Choroid plexus epithelial cell (primary cell): ENCODE data around the gene TYK2.
"Not testable (repeated sequence)": the region's sequence is repeated elsewhere in the genome, so short reads cannot be mapped to it uniquely, and the experiment has no call there.

ENCODE experiments used
- DNase-seq: peaks from one replicate; pipeline ENCODE4 v3.0.0-alpha.2; 2010; ENCODE audit warnings: low read depth
- H3K4me3 ChIP-seq: 2 replicates; pipeline ENCODE4 v1.5.1; 2011; ENCODE audit warnings: low read depth, mild to moderate bottlenecking, control low read depth, low read length, moderate library complexity
- TF ChIP-seq, protein P1 (sequence below): conservative IDR thresholded peaks from 2 replicates; pipeline ENCODE4 v1.5.1; 2011; ENCODE audit warnings: low read depth, mild to moderate bottlenecking, control low read depth, inconsistent platforms, low read length, moderate library complexity

TYK2 gene

DNA sequence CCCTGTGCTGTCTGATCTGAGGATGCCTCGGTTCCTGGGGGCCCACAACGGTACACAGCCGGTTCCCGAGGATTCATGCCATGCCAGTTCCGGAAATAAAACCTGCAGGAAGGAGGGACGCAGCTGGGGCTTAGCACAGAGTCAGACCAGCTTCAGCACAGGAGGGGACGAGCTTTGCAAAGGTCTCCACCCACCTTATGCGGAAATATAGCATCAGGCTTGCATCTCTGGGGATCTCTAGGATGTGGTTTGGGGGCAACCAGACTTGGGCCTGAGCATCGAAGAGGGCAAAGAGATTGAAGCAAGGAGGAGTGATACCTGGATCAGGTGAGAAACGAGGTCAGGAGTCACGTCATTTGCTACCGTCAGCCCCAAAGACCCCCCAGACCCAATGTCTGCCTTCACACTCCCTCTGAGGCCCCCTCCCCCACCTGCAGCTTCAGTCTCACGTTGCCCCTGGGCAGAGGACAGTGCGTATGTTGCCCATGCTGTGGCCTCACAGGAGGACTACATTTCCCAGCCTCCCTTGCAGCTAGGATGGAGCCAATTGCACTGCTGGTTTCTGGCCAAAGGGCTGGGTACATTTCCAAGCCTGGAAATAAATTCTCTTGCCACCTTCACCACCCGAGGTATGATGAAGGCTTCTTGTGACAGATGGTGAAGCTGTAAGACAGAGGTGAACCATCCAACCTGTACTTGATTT lies 12.1 kb downstream of the TYK2 start:
- no peak for DNase-seq
- no peak overlapping the region for H3K4me3 ChIP-seq
- TF ChIP-seq, protein P1, sequence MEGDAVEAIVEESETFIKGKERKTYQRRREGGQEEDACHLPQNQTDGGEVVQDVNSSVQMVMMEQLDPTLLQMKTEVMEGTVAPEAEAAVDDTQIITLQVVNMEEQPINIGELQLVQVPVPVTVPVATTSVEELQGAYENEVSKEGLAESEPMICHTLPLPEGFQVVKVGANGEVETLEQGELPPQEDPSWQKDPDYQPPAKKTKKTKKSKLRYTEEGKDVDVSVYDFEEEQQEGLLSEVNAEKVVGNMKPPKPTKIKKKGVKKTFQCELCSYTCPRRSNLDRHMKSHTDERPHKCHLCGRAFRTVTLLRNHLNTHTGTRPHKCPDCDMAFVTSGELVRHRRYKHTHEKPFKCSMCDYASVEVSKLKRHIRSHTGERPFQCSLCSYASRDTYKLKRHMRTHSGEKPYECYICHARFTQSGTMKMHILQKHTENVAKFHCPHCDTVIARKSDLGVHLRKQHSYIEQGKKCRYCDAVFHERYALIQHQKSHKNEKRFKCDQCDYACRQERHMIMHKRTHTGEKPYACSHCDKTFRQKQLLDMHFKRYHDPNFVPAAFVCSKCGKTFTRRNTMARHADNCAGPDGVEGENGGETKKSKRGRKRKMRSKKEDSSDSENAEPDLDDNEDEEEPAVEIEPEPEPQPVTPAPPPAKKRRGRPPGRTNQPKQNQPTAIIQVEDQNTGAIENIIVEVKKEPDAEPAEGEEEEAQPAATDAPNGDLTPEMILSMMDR: no peak

- not testable (repeated sequence) for H3K4me3 ChIP-seq, DNase-seq
Measured at GRCh38 chr19:10366950-10367512, 13.3 kb downstream of the TYK2 start.

GRCh38 chr19:10365518-10365917 lies 14.9 kb downstream of the TYK2 start:
- TF ChIP-seq, protein P1: no peak
- H3K4me3 ChIP-seq: no peak overlapping the region

DNA sequence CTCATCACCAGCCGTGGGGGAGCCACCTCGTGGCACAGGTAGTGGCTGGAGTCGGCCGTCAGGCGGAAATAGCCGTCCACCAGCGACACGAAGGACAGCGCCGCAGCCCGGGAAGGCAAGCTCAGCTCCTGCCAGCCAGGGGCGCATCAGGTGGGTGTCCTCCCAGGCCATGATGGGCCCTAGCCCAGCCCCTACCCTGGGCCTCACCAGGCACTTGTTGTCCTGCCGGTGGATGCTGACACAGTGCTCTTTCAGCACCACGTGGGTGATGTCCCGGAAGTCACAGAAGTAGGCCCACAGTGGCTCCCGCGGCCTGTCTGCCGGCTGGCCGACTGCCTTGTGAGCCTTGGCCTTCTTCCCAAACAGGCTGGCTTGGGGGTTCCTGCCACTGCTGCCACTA lies 15.7 kb downstream of the TYK2 start:
- TF ChIP-seq, protein P1: no peak
- DNase-seq: no peak

More at GRCh38 chr19:10365518-10365917, 14.9 kb downstream of the TYK2 start:
- no peak for DNase-seq

DNA sequence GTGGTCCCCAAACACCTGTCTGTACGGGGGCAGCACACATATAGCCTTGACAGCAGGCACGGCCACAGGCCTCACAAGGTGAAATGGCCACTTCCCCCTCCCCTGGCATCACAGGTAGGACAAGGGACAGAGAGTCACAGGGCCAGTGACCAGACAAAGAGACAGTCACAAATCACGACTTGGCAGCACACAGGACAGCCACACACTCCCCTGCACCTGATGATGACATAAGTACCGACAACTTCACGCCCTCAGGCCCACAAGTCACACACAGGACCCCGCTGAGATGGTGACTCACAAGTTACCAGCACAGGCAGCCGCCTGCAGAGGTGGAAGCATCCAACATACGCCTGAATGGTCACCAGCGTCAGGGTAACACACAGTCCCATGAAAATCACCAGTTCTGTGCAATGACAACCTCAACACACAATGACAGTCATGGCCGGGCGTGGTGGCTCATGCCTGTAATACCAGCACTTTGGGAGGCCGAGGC lies 16.5 kb downstream of the TYK2 start:
- TF ChIP-seq, protein P1: no peak
- peak; percentile 44 for DNase-seq
- H3K4me3 ChIP-seq: no peak overlapping the region

More for the DNA sequence above, 15.7 kb downstream of the TYK2 start:
- H3K4me3 ChIP-seq: no peak overlapping the region

DNA sequence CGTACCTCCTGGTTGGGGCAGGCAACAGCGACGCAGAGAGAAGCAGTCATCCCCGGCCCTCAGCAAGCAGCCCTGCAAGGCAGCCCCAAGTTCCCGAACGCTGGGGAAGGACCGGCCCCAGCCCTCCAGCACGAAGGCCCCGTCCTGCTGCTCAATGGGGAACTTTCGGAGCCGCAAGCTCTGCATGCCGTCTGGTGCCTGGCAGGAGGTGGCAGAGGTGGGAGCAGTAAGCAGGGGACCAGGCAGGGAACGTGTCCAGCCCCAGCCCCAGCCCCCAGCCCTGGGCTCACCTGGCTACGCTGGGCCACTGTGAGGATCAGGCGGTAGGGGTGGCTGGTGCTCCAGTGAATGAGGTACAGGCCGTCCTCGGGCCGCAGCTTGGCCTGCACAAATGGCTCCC lies 18.1 kb downstream of the TYK2 start:
- H3K4me3 ChIP-seq: no peak overlapping the region
- TF ChIP-seq, protein P1: no peak
- DNase-seq: no peak

DNA sequence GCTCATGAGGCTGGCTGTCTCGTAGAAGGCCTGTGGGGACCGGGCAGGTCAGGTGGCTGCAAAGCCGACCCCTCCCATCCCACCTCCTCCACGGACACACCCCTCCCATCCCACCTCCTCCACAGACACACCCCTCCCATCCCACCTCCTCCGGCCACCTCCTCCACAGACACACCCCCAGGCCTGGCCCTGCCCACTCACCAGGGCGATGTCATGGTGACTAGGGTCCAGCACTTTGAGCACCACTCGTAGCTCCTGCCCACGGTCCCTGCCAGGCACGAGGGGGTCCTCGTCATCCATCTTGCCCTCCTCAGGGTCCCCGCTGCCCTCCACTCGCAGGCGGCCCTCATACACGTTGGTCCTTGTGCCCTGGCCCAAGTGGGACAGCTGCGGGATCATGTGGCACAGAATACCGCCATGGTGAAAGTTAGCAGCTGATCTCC lies 18.8 kb downstream of the TYK2 start:
- TF ChIP-seq, protein P1: no peak
- H3K4me3 ChIP-seq: no peak overlapping the region
- DNase-seq: no peak
